Nephron (organoid): ENCODE measurements around the gene MYO1G.

Experiments used
- H3K27ac Mint-ChIP-seq, 3 experiments: 2 replicates each; pipeline ENCODE4 v1.8.0; 2020; ENCODE audit warnings: mixed read lengths in 3 of 3, mild to moderate bottlenecking in 2 of 3, moderate library complexity in 1 of 3
- H3K27me3 Mint-ChIP-seq: 2 replicates; pipeline ENCODE4 v1.8.0; 2021; ENCODE audit warnings: low read depth, mild to moderate bottlenecking, moderate library complexity, mixed read lengths
- H3K36me3 Mint-ChIP-seq: 2 replicates; pipeline ENCODE4 v1.8.0; 2020; ENCODE audit warnings: low read depth, mixed read lengths
- H3K4me1 Mint-ChIP-seq: 2 replicates; pipeline ENCODE4 v1.8.0; 2020; ENCODE audit warnings: mixed read lengths
- H3K4me3 Mint-ChIP-seq, 3 experiments: 2 replicates each; pipeline ENCODE4 v1.8.0; 2020; ENCODE audit warnings: mild to moderate bottlenecking in 3 of 3, mixed read lengths in 3 of 3, moderate library complexity in 2 of 3
- H3K9me3 Mint-ChIP-seq: 2 replicates; pipeline ENCODE4 v1.8.0; 2020; ENCODE audit warnings: mixed read lengths
- TF ChIP-seq, protein P1 (sequence below), 3 experiments: fragments of 200-600 bp; sonication (generic); IDR thresholded peaks; one replicate each; pipeline ENCODE4 v1.5.0; 2021; ENCODE audit warnings: antibody characterized with exemption in 3 of 3; ENCODE audit not compliant: unreplicated experiment in 3 of 3

Gene MYO1G

DNA sequence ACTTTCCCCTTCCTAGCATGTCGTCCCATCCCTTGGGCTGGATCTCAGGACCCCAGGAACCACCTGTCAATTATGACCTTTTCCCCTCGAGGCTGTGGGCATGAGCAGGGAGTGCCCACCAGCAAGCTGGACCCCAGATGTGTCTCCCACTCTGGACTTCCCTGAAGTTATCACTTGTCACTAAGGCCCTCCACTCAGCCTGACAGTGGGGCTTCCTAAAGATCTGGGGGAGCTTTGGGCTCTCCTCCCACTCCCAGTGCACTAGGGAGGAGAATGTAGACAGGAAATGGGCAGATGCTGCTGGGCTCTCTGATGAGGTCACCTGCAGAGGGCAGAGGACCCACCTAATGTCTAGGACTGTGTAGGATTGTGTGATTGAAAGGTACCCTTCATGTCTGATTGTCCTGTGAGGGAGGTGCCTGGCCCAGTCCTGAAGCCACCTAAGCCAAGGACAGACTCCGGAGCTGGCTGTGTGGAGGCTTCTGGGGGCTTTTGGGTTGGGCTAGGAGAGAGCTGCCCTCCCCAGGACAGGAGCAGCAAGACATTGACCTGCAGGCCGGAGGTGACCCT, 18.7 kb downstream of the MYO1G start:
- Mint-ChIP-seq H3K27me3 (peaks cover 7% of the 10 kb centered on the region), H3K27ac (no peak overlapping the region), H3K36me3 (no peaks in the 10 kb centered on the region), H3K9me3 (no peaks in the 10 kb centered on the region), H3K4me1 (peaks cover 2% of the 10 kb centered on the region), H3K4me3 (no peak overlapping the region)
- TF ChIP-seq, protein P1, sequence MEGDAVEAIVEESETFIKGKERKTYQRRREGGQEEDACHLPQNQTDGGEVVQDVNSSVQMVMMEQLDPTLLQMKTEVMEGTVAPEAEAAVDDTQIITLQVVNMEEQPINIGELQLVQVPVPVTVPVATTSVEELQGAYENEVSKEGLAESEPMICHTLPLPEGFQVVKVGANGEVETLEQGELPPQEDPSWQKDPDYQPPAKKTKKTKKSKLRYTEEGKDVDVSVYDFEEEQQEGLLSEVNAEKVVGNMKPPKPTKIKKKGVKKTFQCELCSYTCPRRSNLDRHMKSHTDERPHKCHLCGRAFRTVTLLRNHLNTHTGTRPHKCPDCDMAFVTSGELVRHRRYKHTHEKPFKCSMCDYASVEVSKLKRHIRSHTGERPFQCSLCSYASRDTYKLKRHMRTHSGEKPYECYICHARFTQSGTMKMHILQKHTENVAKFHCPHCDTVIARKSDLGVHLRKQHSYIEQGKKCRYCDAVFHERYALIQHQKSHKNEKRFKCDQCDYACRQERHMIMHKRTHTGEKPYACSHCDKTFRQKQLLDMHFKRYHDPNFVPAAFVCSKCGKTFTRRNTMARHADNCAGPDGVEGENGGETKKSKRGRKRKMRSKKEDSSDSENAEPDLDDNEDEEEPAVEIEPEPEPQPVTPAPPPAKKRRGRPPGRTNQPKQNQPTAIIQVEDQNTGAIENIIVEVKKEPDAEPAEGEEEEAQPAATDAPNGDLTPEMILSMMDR (IDR thresholded peaks at IDR 0.05; ENCODE audit: unreplicated experiment in 3 of 3), result no peak

DNA sequence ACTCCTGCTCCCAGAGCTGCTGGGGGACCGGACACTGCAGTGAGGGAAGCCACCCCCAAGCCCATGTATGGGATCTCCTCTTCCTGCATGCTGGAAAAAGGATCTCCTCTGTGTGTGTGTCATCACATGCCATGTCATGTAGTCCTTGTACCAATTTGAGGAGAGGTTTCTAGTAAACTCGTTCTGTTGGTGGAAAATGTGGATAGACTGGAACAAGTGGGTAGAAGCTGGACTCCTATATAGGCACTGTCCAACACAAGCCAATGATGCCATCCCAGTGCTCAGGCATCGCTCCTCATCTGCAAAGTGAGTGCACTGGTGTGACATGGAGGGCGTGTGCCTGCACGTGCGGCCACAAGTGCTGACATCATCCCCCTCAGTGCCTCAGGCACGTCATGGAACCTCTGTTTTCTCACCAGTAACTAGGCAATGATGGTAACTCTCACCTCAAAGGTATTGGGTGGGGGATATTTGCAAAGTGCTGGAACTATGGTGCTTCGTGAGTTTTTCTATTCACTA, 19.3 kb downstream of the MYO1G start:
- Mint-ChIP-seq H3K9me3 (no peaks in the 10 kb centered on the region), H3K4me1 (peaks cover 5% of the 10 kb centered on the region), H3K36me3 (no peaks in the 10 kb centered on the region), H3K27ac (no peak overlapping the region), H3K4me3 (no peak overlapping the region), H3K27me3 (peaks cover 5% of the 10 kb centered on the region)
- TF ChIP-seq, protein P1 (IDR thresholded peaks at IDR 0.05; ENCODE audit: unreplicated experiment in 3 of 3), result no peak

DNA sequence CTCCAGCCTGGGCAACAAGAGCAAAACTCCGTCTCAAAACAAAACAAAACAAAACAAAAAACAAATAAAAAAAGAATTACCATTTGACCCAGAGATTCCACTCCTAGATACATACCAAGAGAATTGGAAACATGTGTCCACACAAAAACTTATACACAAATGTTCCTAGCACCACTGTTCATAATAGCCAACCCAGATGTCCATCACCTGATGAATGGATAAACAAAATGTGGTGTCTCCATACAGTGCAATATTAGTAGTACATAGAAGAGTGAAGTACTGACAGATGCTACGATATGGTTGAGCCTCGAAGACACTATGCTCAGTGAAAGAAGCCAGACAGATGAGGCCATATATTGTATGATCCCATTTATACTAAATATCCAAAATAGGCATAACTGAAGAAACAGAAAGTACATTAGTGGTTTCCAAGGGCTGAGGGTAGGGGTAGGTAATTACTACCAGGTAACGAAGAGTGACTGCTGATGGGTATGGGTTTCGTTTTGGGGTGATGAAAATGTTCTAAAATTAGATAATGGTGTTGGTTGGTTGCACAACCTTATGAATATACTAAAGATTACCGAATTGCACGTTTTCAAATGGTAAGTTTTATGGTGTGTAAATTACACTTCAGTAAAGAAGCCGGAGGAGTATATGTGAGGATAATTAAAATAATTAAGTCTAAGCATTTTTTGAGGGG, 20.0 kb downstream of the MYO1G start:
- Mint-ChIP-seq H3K27ac (no peak overlapping the region), H3K27me3 (peaks cover 5% of the 10 kb centered on the region), H3K4me1 (peaks cover 5% of the 10 kb centered on the region), H3K36me3 (no peaks in the 10 kb centered on the region), H3K4me3 (no peak overlapping the region), H3K9me3 (no peaks in the 10 kb centered on the region)
- TF ChIP-seq, protein P1 (IDR thresholded peaks at IDR 0.05; ENCODE audit: unreplicated experiment in 3 of 3), result no peak

DNA sequence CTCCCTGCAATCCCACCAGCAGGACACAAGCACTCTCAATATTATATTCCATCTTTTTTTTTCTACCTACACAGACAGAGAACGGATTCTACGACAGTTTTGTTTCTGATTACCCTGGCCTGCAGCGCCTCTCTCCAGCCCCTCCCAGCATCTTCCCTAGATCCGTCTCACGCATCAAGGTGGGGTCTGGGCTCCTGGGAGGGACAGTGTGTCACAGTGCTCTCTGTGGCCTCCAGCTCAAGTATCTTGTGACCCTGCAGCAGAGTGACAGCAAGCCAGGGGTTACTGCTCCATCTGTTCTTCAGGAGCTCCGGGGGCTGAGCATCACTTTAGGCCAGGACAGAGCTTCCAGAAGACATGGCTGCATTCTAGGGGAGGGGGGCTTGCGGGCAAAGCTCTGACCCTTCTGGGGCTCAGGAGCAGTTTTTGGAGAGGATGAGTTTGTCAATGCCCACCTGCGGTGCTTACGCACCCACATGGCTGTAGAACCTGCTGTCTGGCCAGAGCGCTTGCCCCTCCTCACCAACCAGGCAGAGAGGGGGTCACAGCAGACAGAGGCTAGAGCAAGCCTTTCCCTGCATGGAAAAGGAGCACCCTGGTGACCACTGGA, 22.6 kb downstream of the MYO1G start:
- Mint-ChIP-seq H3K36me3 (no peaks in the 10 kb centered on the region), H3K27ac (no peak overlapping the region), H3K27me3 (peaks cover 10% of the 10 kb centered on the region), H3K9me3 (no peaks in the 10 kb centered on the region), H3K4me1 (peaks cover 5% of the 10 kb centered on the region), H3K4me3 (no peak overlapping the region)
- TF ChIP-seq, protein P1 (IDR thresholded peaks at IDR 0.05; ENCODE audit: unreplicated experiment in 3 of 3), result no peak

DNA sequence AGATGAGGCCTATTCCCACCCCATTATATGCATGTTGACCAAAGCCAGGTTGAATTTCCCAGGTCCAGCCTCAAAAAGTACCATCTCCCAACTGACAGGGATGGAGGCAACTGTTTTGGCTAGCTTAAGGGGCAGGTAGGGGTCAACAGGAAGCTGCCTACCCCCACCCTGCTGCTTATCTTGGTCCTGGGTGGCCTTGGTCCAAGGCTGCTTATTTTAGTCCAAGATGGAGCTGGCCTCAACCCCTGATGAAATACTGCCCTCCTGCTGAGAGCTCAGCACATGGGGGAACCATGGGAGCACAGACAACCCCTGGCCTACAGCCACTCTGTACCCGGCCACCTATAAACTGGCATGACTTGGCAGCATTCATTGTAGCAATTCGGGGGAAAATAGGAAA, 23.1 kb downstream of the MYO1G start:
- TF ChIP-seq, protein P1 (IDR thresholded peaks at IDR 0.05; ENCODE audit: unreplicated experiment in 3 of 3), result no peak
- H3K4me3 Mint-ChIP-seq, result no peak overlapping the region
- peaks cover 5% of the 10 kb centered on the region for H3K4me1 Mint-ChIP-seq
- no peak overlapping the region for H3K27ac Mint-ChIP-seq
- H3K27me3 Mint-ChIP-seq, result peaks cover 10% of the 10 kb centered on the region
- H3K9me3 Mint-ChIP-seq, result no peaks in the 10 kb centered on the region
- H3K36me3 Mint-ChIP-seq, result no peaks in the 10 kb centered on the region
